ENCODE data around the gene COL18A1. TPM values are rescaled to one million over a fixed set of nuclear protein-coding genes. Genes with fewer than 3 reads are reported as not detected.

The COL18A1 gene
- total RNA-seq, 1 donor from 2014 or later: 535 TPM

DNA sequence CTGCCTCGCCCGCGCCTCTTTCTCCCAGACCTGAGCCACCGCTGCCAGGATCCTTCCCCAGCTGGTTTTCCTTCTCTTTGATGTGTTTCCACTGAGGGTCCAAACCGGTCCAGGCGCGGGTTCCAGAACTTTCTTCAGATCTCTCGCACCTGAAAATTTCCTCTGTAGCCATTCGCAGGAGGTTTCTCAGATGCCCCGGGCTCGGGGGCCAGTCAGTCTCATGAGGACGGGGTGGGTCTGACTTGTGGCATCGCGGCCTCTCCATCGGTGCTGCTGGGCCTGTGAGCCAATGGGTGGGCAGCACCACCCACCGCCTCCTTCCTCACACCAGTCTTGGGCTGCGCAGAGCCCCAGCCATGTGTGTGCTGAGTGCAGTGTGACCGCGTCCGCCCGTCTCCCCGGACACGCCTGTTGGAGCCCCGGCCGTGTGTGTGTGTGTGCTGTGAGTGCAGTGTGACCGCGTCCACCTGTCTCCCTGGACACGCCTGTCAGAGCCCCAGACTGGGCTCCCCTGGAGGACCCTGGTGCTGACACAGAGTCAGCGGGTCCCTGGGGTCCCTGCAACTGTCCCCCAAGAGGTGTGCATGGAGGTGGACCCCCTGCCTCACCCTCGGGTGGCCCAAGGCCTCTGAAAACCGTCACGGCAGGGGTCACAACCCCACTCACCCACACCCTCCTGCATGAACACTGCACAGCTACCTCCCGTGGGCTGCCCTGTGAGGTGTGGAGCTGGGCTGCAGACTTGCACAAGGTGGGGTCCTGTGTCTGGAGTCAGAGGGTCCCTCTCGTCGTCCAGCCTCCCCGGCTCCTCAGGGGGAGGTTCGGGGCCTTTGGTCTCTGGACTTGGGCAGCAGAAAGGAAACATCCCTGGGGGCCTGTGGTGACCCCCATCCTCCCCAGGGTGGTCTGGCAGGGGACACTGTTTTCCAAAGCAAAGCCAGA lies 20.2 kb downstream of the COL18A1 start:
- TF ChIP-seq, protein P1, sequence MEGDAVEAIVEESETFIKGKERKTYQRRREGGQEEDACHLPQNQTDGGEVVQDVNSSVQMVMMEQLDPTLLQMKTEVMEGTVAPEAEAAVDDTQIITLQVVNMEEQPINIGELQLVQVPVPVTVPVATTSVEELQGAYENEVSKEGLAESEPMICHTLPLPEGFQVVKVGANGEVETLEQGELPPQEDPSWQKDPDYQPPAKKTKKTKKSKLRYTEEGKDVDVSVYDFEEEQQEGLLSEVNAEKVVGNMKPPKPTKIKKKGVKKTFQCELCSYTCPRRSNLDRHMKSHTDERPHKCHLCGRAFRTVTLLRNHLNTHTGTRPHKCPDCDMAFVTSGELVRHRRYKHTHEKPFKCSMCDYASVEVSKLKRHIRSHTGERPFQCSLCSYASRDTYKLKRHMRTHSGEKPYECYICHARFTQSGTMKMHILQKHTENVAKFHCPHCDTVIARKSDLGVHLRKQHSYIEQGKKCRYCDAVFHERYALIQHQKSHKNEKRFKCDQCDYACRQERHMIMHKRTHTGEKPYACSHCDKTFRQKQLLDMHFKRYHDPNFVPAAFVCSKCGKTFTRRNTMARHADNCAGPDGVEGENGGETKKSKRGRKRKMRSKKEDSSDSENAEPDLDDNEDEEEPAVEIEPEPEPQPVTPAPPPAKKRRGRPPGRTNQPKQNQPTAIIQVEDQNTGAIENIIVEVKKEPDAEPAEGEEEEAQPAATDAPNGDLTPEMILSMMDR (conservative IDR thresholded peaks at IDR 0.05; ENCODE audit: low read depth, low read length): no peak
- no peak for DNase-seq (ENCODE audit: low read depth)
- no peak overlapping the region for H3K4me3 ChIP-seq (ENCODE audit: low read depth, low read length)

DNA sequence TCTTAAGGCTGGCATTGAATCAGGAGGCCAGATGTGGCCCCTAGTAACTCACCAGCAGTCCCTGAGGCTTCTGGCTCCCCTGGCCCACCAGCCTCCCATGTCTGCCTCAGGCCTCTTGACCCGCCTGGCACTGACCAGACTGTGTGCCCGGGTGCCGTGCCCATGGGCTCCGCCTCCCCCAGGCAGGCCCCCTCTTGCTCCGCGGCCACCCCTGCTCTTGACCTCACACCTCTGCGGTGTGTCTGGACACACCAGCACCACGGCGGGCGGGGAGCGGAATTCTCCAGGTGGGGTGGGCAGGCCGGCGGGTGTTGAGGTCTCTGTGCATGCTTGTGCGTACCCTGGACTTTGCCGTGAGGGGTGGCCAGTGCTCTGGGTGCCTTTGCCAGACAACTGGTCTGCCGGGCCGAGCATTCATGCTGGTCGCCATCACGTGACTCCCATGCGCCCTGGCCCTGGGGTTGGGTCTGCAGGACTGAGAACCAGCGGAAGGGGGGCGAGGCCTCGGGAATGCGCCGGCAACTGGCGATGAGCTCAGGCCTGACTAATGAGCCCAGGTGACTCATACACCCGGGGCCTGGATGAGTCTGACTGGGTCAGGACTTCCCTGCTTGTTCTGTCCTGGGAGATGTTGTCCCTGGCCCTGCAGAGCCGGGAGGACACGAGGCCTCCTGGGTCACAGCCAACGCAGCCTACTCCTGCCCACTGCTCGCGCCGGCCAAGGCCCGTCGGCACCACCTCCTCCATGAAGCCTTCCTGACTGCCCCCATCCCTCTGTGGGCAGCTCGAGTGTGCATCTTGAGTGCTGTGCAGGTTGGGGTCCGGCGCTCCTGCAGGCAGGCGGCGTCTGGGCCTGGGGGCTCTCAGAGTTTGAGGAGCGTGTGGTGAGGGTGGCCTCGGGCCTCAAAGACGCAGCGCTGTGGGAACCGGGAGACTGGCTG lies 22.6 kb downstream of the COL18A1 start:
- no peak overlapping the region for H3K4me3 ChIP-seq (ENCODE audit: low read depth, low read length)
- DNase-seq (ENCODE audit: low read depth): peak; percentile 73
- TF ChIP-seq, protein P1 (conservative IDR thresholded peaks at IDR 0.05; ENCODE audit: low read depth, low read length): no peak

DNA sequence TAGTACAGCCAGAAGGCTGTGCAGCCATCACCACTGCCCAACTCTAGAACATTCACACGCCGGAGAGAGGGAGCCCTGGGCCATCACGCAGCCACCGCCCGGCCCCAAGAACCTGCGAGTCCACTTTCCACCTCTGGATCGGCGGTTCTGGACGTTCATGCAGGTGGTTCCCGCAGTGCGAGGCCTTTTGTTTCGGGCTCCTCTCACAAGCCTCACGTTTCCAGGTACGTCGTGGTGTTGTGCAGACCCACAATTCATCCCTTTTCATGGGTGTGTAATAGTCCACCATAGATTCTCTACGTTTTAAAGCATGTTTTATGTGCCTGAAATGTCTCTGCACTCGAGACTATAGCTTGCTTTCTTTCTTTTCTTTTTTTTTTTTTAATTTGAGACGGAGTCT lies 23.6 kb downstream of the COL18A1 start:
- DNase-seq (ENCODE audit: low read depth): no peak
- TF ChIP-seq, protein P1 (conservative IDR thresholded peaks at IDR 0.05; ENCODE audit: low read depth, low read length): no peak
- no peak overlapping the region for H3K4me3 ChIP-seq (ENCODE audit: low read depth, low read length)

DNA sequence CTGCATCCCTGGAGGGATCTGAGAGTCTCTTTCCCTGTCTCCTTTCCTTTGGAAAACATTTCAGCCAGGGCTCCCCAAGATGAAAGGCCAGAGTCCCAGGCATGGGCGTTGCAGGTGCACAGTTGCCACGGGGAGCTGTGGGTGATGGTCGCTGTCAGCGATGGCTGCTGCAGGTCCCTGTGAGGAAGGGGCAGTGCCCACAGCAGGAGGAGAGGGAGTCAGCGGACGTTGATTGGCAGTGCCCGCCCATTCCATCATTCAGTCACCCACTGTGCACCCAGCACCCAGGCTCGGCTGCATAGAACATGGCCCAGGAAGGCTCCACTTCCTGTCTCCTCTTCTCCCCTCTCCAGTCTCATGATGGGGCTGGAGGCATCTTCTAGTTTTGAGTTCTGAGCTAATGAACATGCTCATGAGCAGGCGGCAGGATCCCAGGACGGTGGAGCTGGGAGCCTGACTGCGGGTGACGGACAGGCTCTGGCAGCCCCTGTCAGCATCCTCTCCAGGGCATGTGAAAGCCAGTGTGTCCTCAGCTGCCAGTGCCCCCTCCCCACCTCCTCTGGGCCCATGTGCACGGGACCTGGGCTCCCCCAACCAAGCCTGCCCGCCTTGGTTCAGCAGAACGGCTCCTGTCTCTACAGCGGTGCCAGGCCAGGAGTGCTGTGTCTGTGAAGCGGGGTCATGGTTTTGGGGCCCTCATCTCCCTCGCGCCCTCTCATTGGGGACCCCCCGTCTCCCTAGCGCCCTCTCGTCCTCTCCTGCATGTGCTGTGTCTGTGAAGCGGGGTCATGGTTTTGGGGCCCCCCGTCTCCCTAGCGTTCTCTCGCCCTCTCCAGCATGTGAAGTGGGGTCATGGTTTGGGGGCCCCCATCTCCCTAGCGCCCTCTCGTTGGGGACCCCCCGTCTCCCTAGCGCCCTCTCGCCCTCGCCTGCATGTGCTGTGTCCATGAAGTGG lies 24.5 kb downstream of the COL18A1 start:
- no peak for DNase-seq (ENCODE audit: low read depth)
- TF ChIP-seq, protein P1 (conservative IDR thresholded peaks at IDR 0.05; ENCODE audit: low read depth, low read length): no peak
- no peak overlapping the region for H3K4me3 ChIP-seq (ENCODE audit: low read depth, low read length)

DNA sequence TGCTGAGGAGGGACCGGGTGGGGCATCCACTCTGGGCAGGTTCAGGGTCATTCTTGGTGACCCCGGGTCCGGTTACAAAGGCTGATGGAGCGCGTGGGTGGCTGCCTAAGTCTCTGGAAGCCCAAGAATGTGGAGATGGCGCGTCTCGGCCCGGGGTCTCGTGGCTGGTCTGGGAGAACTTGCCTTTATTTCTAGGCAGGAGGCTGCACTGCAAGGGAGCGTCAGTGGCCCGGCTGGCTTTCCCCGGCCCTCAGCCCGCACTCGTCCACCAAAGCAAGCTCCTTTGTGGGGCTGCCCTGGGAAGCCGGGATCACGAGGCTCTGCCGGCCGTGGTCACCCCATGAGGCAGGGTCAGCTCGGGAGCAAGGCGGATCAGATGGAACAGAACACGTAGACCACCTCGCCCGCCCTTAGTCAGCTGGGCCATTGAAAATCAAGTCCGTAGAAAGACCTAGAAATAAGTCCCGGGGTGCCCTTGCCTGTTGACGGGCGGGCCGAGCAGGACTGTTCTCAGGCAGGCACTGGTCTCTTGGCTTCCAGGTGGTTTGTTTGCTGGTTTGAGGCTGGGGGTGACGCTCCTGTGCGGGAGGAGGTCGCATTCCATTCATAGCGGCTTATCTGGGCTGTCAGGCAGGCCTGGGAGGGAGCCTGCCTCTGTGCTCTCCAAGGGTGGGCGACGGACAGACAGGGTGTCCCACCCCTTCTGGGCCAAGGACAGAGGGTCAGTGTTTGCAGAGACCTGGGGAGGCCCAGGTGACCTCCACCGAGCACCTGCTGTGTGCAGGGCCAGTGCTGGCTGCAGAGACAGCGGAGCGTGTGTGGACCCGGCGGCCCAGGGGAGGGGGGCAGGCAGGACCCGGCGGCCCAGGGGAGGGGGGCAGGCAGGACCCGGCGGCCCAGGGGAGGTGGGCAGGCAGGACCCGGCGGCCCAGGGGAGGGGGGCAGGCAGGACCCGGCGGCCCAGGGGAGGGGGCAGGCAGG lies 25.8 kb downstream of the COL18A1 start:
- DNase-seq (ENCODE audit: low read depth): no peak
- H3K4me3 ChIP-seq (ENCODE audit: low read depth, low read length): no peak overlapping the region
- TF ChIP-seq, protein P1 (conservative IDR thresholded peaks at IDR 0.05; ENCODE audit: low read depth, low read length): no peak

Measured in epithelial cell of proximal tubule (primary cell).